NB4 (cell line): ENCODE data around the gene POLR3E.

Experiments
- DNase-seq: peaks from one replicate; pipeline ENCODE4 v3.0.0; 2010; ENCODE audit warnings: low read depth
- H3K4me3 ChIP-seq: one replicate; pipeline ENCODE4 v1.5.1; 2011; ENCODE audit warnings: mild to moderate bottlenecking, low read depth, low read length, moderate library complexity
- CTCF ChIP-seq: IDR thresholded peaks from one replicate; pipeline ENCODE4 v1.5.1; 2012; ENCODE audit warnings: low read depth, low read length
- MYC ChIP-seq: IDR thresholded peaks from 2 replicates; pipeline ENCODE4 v1.6.1; 2011; ENCODE audit warnings: low read depth, low read length
- POLR2A ChIP-seq: IDR thresholded peaks from 2 replicates; pipeline ENCODE4 v1.6.1; 2011; ENCODE audit warnings: mild to moderate bottlenecking; ENCODE audit not compliant: insufficient read length; ENCODE audit errors: extremely low read depth
- TF ChIP-seq, protein P1 (sequence below): IDR thresholded peaks from 2 replicates; pipeline ENCODE4 v1.6.1; 2011; ENCODE audit warnings: low read depth, low read length

The POLR3E gene

DNA sequence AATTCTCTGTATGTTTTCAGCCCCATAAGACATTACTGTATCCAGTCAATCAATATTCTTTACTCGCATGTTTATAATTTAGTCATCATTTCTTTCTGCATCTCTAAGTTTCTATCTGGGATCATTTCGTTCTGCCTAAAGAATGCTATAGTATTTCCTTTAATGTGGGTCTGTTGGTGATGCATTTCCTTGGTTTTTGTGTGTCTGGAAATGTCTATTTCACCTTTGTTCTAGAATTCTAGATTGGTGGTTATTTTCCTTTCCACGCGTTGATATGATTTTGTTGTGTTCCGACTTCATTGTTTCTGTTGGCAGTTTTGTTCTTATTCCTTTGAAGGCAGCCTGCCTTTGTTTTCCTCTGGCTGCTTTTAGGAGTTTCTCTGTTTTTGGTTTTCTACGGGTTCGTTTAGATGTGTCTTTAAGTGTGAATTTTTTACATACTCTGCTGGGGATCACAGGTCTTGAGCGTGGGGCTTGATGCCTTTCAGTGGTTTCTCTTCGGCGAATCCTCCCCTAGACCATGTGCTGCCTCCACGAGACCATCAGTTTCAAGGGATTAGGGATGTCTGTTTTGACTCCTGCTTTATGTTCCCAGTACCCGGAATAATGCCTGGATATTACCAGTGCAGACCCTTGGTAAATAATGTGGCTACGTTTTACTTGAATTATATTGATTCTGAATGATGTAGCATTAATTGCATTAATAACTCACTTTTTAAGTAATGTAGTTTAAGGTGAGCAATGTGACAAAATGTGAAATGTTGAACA is 23.5 kb downstream of the POLR3E start:
- H3K4me3 ChIP-seq = no peak overlapping the region
- TF ChIP-seq POLR2A (no peak), MYC (no peak), CTCF (no peak)
- TF ChIP-seq, protein P1, sequence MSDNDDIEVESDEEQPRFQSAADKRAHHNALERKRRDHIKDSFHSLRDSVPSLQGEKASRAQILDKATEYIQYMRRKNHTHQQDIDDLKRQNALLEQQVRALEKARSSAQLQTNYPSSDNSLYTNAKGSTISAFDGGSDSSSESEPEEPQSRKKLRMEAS = no peak; the same call in 1 of the 2 replicates
- DNase-seq = no peak

DNA sequence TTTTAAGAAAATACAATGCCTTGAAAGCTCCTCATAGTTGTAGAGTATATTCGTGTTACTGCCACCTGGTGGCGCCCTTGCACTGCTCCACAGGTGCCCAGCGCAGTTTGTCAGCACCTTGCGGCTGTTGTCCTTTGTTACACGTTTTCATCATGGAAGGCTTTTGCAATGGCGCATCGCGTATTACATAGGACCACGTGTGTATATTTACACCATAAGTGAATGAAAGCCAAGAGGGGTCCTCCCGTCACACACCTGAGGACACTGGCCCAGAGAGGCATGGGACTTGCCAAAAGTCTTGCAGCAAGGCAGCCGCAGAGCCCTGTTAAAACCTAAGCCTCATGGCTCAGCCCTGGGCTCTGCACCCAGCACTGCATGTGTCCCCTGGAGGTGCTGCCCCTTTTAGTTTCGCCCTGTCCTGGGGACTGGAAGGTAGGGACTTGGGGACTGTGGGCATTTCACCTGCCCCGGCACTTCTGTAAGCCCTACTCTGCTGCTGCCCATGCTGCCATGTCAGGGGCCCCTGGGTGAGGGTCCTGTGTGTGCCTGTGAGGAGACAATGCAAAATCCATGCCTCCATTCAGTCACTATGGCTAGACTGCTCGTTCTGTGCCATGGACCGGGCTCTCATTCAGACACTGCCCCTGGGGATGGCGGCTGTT is 24.3 kb downstream of the POLR3E start:
- peak; percentile 73 for DNase-seq
- no peak for TF ChIP-seq MYC
- TF ChIP-seq CTCF = peak; percentile 71
- no peak for TF ChIP-seq POLR2A
- TF ChIP-seq, protein P1 = peak; percentile 33; the same call in 1 of the 2 replicates
- H3K4me3 ChIP-seq = no peak overlapping the region

GRCh38 chr16:22322021-22322471 is 24.8 kb downstream of the POLR3E start:
- TF ChIP-seq MYC (no peak), CTCF (no peak), POLR2A (no peak)
- TF ChIP-seq, protein P1 = no peak
- no peak for DNase-seq
- no peak overlapping the region for H3K4me3 ChIP-seq

GRCh38 chr16:22322741-22323140 is 25.5 kb downstream of the POLR3E start:
- DNase-seq = no peak
- no peak for TF ChIP-seq CTCF
- TF ChIP-seq, protein P1 = no peak
- no peak overlapping the region for H3K4me3 ChIP-seq

- no peak for DNase-seq
- TF ChIP-seq, protein P1 = no peak
- TF ChIP-seq MYC = no peak
- TF ChIP-seq POLR2A = no peak
- TF ChIP-seq CTCF = no peak
- no peak overlapping the region for H3K4me3 ChIP-seq
Observed at GRCh38 chr16:22323173-22323958, 26.2 kb downstream of the POLR3E start.
